HL-60 (cell line): ENCODE data around the gene C10orf105.

ENCODE experiments used
- DNase-seq, 2 experiments: peaks; one replicate each; pipeline ENCODE4 v3.0.0-alpha.2; 2010 to 2020; ENCODE audit warnings: low read depth in 1 of 2, low spot score in 1 of 2
- H3K27ac ChIP-seq: fragments of 250-450 bp; sonication (Bioruptor Pico); replicated peaks from 2 replicates; pipeline ENCODE4 v1.5.1; 2020; ENCODE audit warnings: mild to moderate bottlenecking, moderate library complexity
- H3K27me3 ChIP-seq: fragments of 250-450 bp; sonication (Bioruptor Pico); 2 replicates; pipeline ENCODE4 v1.5.1; 2021; ENCODE audit warnings: mild to moderate bottlenecking, moderate library complexity; ENCODE audit not compliant: insufficient read depth, poor library complexity, severe bottlenecking
- H3K4me3 ChIP-seq: replicated peaks from 2 replicates; pipeline ENCODE4 v1.5.1; 2011; ENCODE audit warnings: mild to moderate bottlenecking, control low read depth, low read length; ENCODE audit not compliant: insufficient read depth
- GABPA ChIP-seq: IDR thresholded peaks from 2 replicates; pipeline ENCODE4 v1.6.1; 2012; ENCODE audit warnings: low read depth
- POLR2AphosphoS5 ChIP-seq: IDR thresholded peaks from 2 replicates; pipeline ENCODE4 v1.6.1; 2012; ENCODE audit warnings: low read depth
- REST ChIP-seq: IDR thresholded peaks from 2 replicates; pipeline ENCODE4 v1.6.1; 2012; ENCODE audit warnings: low read depth; ENCODE audit not compliant: insufficient replicate concordance
- SPI1 ChIP-seq: IDR thresholded peaks from 2 replicates; pipeline ENCODE4 v1.6.1; 2012; ENCODE audit warnings: low read depth, mild to moderate bottlenecking, borderline replicate concordance
- TF ChIP-seq, protein P1 (sequence below): IDR thresholded peaks from one replicate; pipeline ENCODE4 v1.5.1; 2011; ENCODE audit warnings: low read length, control low read depth, inconsistent platforms; ENCODE audit not compliant: insufficient read depth

Gene C10orf105

GRCh38 chr10:71716426-71716825 lies 3.2 kb downstream of the C10orf105 start:
- no peak for DNase-seq
- H3K27me3 ChIP-seq, result no peaks in the 10 kb centered on the region
- no peak overlapping the region for H3K4me3 ChIP-seq
- no peak overlapping the region for H3K27ac ChIP-seq
- TF ChIP-seq GABPA (no peak), REST (no peak), SPI1 (no peak), POLR2AphosphoS5 (no peak)
- TF ChIP-seq, protein P1, sequence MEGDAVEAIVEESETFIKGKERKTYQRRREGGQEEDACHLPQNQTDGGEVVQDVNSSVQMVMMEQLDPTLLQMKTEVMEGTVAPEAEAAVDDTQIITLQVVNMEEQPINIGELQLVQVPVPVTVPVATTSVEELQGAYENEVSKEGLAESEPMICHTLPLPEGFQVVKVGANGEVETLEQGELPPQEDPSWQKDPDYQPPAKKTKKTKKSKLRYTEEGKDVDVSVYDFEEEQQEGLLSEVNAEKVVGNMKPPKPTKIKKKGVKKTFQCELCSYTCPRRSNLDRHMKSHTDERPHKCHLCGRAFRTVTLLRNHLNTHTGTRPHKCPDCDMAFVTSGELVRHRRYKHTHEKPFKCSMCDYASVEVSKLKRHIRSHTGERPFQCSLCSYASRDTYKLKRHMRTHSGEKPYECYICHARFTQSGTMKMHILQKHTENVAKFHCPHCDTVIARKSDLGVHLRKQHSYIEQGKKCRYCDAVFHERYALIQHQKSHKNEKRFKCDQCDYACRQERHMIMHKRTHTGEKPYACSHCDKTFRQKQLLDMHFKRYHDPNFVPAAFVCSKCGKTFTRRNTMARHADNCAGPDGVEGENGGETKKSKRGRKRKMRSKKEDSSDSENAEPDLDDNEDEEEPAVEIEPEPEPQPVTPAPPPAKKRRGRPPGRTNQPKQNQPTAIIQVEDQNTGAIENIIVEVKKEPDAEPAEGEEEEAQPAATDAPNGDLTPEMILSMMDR, result no peak

- Histone ChIP-seq H3K27me3 (no peaks in the 10 kb centered on the region), H3K27ac (no peak overlapping the region; the same call in 1 of the 2 replicates), H3K4me3 (no peak overlapping the region)
- TF ChIP-seq GABPA (no peak), REST (no peak), SPI1 (no peak), POLR2AphosphoS5 (no peak)
- TF ChIP-seq, protein P1, result no peak
- DNase-seq, result no peak
These were observed 3.7 kb downstream of the C10orf105 start for GRCh38 chr10:71715860-71716259.

- Histone ChIP-seq H3K27me3 (no peaks in the 10 kb centered on the region), H3K27ac (peak overlapping the region; percentile 95; the same call in 1 of the 2 replicates), H3K4me3 (no peak overlapping the region)
- TF ChIP-seq GABPA (no peak), SPI1 (no peak), POLR2AphosphoS5 (no peak), REST (no peak)
- TF ChIP-seq, protein P1, result no peak
- no peak for DNase-seq
These were observed 4.6 kb downstream of the C10orf105 start for GRCh38 chr10:71715026-71715425.
